UCSD-AML1 (cell line): ENCODE measurements around the gene PAK6.

Experiments used
- DNase-seq: peaks from one replicate; lab custom pipeline; 2025; ENCODE audit not compliant: unreplicated experiment; lab: John Stamatoyannopoulos, UW

The PAK6 gene

GRCh38 chr15:40275954-40276353 is 37.1 kb downstream of the PAK6 start:
- no peak for DNase-seq

DNA sequence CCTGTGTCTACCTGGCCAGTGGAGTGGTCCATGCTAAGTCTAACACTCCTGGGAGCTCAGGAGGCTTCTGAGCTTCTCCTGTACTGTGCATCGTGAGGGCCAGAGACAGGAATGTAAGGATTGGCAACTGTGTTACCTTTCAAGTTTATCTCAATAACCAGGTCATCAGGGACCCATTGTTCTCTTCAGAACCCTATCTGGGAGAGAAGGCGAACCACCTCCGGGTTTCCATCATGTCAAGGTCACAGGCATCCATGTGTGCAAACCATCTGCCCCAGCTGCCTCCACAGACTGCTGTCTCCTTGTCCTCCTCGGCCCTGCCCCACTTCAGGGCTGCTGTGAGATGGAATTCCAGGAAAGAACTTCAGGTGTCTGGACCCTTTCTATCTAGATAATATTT is 38.1 kb downstream of the PAK6 start:
- DNase-seq, result no peak

DNA sequence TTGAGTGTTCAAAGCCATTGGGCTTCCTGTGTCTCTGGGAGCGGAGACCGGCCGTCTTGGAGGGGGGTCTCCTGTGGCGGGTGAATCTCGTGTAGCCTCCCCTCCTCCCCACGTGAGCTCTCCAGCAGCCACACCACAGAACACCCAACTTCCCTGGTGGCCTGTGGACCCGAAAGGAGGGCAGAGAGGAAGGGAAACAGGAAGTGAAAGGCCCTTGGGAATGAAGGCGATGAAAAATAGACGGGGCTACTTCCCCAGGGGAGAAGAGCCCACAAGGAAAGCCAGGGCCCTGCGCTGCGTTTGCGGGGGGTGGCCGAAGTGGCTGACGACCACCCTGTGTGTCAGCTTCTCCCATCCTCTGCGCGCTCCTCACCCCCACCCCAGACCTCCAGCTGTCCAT is 38.6 kb downstream of the PAK6 start:
- DNase-seq, result peak; percentile 54

GRCh38 chr15:40278026-40278425 is 39.2 kb downstream of the PAK6 start:
- DNase-seq, result no peak

DNA sequence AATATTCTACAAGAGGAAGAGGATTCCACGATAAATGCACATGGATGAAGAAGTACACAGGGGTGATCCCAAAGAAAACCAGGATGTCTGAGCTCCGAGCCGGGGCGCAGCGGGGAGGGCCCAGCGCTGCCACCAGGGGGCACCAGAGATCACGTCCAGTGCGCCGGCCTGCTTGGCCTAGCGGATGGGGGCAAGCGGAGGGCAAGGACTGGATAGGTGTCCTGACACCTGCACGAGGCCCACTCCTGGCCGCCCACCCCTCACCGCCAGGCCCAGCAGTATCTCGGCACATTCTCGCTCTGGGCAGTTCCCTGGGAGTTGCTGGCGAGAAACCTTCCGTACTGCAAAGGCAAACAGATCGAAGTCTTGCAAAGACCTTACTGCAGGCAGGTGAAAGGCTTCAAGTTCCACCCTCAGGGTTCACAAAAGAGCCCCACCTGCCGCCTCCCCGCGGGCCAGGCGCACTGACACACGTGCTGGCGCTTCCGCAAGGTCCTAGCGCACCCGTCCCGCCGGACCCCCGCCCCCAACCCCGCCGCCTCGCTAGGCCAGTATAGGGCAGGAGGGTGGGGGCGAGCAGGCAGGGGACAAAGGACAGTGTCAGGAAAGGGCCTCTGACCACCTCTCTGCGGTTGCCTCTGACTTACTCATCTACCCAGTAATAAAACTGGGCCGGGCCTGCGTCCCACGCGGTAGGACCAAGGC is 40.7 kb downstream of the PAK6 start:
- peak; percentile 76 for DNase-seq

DNA sequence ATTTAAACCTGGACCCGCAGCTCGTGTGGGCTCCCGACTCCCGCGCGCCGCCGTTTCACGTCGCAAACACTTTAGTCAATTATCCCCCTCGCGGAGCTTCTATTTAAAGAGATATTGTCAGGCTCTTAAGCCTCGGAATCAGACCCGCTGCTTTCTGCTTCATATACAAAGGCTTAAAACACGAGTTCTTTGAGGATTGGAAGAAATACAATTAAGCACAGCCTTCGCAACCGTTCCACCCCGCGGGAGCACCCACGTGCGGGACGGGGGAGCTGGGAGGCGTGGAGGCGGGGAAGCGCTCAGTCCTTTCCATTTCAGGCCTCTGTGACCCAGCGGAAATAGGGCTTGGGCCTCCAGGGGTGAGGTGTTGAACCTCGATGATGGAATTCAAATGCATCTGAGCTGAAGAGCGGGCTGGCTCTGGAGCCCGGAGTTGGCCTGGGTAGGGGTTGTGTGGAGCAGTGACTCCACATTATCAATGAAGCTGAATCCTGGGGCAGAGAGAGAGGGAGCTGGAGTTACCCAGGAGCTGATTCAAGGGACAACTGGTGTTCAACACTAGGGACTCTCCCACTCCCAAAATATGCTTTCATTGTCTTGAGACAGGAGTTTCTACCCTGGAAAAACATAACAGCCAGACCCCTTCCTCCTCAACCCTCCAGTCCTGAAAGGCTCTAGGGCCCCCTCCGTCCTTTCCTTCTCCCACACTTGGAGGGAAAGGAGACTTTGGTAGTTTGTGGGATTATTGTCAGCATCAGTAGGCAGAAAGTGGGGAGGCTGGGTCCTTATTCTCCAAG is 41.6 kb downstream of the PAK6 start:
- DNase-seq, result no peak

- DNase-seq, result no peak
These were observed 42.4 kb downstream of the PAK6 start for GRCh38 chr15:40281057-40281800.

DNA sequence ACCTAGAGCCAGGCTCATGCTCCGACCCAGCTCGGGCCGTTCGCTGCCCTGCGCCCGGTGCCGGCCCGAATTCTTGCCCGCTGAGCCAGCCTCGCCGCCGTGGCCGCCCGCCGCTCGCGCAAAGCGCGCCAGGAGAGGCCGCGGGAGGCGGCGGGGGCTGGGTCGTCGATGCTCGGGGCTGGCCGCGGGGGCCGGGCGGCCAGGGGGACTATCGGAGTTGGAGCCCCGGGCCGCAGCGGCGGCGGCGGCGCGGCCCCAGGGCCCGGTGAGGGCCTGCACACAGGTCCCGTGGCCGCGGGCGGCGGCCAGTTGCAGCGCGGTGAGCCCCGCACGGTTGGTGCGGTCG is 42.9 kb downstream of the PAK6 start:
- no peak for DNase-seq

- DNase-seq, result peak; percentile 77
These were observed 43.4 kb downstream of the PAK6 start for GRCh38 chr15:40282147-40282868.

GRCh38 chr15:40282869-40283614 is 44.2 kb downstream of the PAK6 start, which contains the start of gene ANKRD63:
TSS of gene ANKRD63 (minus strand) at chr15:40283064. CDS start at chr15:40282586, 478 bp downstream.
- DNase-seq, result peak; percentile 63

DNA sequence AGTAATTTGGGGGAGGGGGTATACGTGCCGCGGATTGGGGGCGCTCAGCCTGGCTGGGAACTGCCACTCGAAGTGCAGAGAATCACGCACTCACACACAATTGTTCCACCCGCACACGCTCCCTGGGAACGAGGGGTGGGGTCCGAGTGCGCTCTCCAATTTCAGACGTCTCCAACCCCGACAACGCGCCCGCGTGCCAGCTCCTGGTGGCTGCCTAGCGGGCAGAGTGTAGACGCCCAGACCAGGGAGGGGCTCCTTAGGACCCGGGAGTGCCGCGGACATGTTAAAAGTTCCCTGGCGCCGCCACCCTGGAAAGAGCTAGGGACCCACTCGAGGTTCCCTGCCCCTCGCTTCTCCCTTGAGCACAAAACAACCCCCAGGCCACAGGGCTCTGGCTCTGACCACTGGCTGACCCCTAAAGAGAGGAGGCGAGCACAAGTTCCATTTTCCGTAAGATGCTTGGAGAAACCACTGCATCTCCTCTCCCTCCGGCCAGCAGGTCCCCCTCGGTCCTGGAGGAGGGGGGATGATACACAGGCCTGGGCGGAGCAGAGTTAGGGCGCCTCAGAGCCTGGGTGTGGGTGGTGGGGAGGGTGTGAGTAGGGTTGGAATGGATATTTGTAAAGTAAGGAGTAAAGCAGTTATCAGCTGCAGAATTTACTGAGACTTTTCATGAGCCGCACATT is 44.9 kb downstream of the PAK6 start:
- DNase-seq, result no peak

DNA sequence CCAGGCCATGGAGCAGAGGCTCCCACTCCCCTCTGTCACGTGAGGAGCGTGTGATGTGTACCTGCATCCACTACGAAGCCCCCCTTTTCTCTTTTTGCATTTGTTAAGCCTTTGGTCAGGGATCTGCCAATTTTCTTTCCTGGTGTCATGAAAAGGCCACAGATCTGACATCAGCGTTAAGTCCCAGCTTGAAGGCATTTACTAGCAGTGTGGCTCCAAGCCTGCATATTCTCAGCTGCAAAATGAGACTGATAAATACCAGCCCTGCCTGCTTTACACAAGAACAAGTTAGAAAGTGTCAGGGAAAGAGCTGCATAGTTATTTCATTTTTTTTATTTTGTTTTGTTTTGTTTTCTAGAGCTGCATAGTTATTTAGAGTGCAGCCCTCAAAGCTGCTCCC is 46.3 kb downstream of the PAK6 start:
- DNase-seq, result no peak

DNA sequence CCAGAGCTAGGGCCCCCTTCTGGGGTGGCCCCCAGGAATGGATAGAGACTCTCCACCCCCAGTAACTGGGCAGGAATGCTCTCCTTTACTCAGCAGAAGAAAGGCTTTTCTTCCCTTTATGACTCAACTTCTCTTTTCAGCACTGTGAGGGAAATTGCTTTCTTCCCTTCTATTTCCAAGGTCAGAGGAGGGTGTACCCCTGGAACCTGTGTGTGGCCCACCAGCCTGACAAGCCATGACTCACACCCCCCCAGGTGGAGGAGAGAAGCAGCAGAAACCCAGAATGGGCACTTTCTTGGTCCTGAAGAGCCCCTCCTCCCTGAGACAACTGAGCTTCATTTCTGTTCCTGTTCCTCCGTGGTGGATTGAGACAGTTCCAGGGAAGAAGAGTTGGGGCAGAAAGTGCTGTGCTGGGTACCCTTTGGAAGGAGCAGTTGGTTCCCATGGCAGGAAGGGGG is 46.7 kb downstream of the PAK6 start:
- DNase-seq, result no peak

DNA sequence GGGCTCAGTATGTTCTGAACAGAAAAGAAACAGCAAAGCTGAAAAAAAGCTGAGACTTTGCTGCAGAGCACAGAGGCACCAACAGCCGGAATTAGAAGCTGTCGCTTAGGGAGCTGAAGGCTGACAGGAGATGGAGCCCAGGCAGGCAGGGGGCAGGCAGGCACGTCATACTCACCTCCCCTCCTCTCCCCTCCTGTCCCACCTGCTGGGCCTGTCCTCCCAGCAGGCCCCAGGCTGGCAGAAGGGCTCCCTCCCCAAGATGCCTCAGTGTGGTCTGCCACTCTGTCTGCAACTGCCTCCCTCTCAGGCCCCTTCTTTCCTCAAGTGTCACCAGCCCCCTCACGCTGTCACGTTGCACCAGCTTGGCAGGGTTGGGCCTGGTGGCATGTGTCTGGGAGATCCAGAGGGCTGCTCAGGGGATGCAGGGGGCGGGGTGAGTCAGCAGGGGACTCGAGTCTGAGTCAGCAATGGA is 47.2 kb downstream of the PAK6 start:
- no peak for DNase-seq

DNA sequence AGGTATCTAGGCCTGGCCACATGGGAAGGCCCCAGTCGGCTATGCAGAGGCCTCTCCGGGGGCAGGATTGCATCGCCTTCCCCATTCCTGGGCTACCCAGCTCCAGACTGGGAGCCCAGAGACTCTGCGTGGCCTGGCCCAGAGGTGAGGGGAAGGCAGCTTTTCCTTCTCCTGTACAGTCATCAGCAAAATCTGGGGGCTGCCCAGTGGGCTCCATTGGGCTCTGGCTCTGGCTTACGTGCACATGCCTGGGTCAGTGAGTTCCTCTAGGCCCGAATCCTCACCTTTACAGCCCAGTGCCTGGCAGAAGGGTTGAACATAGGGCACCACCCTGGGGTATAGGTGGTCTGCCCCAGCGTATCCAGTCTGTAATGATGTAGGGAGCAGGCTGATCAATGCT is 47.9 kb downstream of the PAK6 start:
- DNase-seq, result no peak

- no peak for DNase-seq
These were observed 48.6 kb downstream of the PAK6 start for GRCh38 chr15:40287505-40287904.

- DNase-seq, result no peak
These were observed 49.1 kb downstream of the PAK6 start for GRCh38 chr15:40287968-40288367.

DNA sequence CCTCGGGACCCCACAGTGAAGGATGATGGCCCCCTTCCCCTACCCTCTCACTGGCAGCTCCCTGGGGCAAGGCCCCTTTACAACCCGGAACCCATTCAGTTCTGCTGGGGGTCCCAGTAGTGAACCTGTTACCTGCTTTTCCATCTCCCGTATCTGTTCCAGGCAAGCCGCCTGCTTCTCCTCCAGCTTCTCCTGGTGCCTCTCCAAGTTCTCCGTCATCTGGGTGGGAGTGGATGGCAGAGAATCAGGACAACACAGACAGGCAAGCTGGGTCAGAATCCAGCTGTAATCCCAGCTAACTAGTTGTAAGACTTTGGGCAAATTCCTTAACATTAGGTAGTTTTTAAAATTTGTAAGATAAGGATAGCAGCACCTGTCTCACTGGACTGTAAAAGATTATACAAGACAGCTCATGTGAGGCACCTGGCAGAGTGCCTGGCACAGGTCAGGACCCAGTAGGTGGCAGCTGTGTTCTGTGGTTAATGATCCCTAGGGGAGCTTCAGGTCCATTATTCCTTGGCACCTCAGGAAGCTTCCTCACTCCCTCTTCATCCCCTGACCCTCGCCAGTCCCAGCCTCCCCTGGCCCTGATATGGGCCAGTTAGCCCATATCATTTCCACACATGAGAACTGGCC is 50.4 kb downstream of the PAK6 start:
- DNase-seq, result no peak

- DNase-seq, result no peak
These were observed 51.7 kb downstream of the PAK6 start for GRCh38 chr15:40290545-40290917.
